Measurements from ENCODE around the gene ANLN.

DNA sequence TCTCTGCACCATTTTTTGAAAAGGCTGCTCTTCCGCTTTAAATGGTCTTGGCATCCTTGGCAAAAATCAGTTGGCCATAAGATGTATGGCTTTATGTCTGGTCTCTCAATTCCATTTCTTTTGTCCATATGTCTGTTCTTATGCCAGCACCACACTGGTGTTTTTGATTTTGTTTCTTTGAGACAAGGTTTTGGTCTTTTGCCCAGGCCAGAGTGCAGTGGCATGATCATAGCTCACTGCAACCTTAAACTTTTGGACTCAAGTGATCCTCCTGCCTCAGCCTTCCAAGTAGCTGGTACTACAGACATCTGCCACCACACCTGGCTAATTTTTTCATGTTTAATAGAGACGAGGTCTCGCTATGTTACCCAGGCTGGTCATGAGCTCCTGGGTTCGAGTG lies 48.5 kb downstream of the ANLN start:
- no peak for TF ChIP-seq EP300 (IDR thresholded peaks at IDR 0.05)
- TF ChIP-seq POLR2A (IDR thresholded peaks at IDR 0.05), result no peak
- no peak for TF ChIP-seq POLR2AphosphoS5 (IDR thresholded peaks at IDR 0.05)
- TF ChIP-seq CTCF (IDR thresholded peaks at IDR 0.05), result no peak

Measured in sigmoid colon (tissue), 4 donors.